GM12892 (cell line): ENCODE measurements around the gene PIAS4.

Experiments
- POLR2A ChIP-seq: IDR thresholded peaks from 2 replicates; pipeline ENCODE4 v1.6.1; 2011; ENCODE audit warnings: low read depth, low read length, control low read depth
- POLR2AphosphoS5 ChIP-seq: IDR thresholded peaks from 2 replicates; pipeline ENCODE4 v1.6.1; 2011; ENCODE audit warnings: low read depth, low read length, control low read depth

GRCh38 chr19:4059891-4060620 is 52.5 kb downstream of the PIAS4 start:
- TF ChIP-seq POLR2AphosphoS5: no peak
- TF ChIP-seq POLR2A: no peak
